GM12864 (cell line): ENCODE results near the gene MIER2.
"Not testable (repeated sequence)": the region's sequence is repeated elsewhere in the genome, so short reads cannot be mapped to it uniquely, and the experiment has no call there.

Source experiments
- DNase-seq: peaks from one replicate; pipeline ENCODE4 v3.0.0-alpha.2; 2011; ENCODE audit warnings: low read depth
- H3K4me3 ChIP-seq: 2 replicates; pipeline ENCODE4 v1.5.1; 2011; ENCODE audit warnings: mild to moderate bottlenecking, low read depth, low read length, control low read depth
- TF ChIP-seq, protein P1 (sequence below): IDR thresholded peaks from 2 replicates; pipeline ENCODE4 v1.5.1; 2011; ENCODE audit warnings: low read depth, mild to moderate bottlenecking, moderate library complexity, low read length, control low read depth, inconsistent platforms; ENCODE audit errors: missing control alignments

MIER2 gene

DNA sequence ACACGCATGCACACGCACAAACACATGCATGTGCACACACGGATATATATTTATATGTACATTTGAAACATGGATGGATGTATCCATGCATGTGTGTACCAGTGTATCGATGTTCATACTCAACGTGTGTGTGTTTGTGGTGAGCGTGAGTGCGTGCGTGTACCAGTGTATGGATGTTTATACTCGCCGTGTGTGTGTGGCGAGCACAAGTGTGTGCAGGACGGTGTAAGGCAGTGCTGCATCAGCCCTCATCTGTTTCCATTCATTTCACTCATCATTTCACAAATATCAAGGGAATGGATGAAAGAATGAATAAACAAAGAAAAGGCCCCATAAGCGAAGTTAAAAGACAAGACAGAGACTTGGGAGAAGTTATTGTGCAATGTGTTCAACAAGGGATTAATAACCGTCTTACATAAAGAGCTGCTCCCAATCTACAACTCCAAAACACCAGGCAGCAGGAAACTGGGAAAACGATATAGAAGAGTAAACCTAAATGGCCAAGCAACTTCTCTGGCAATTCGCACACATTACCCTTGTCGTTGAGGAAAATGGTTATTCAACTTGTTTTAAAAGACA, 21.7 kb upstream of the MIER2 start:
- DNase-seq: no peak
- no peak overlapping the region for H3K4me3 ChIP-seq
- TF ChIP-seq, protein P1, sequence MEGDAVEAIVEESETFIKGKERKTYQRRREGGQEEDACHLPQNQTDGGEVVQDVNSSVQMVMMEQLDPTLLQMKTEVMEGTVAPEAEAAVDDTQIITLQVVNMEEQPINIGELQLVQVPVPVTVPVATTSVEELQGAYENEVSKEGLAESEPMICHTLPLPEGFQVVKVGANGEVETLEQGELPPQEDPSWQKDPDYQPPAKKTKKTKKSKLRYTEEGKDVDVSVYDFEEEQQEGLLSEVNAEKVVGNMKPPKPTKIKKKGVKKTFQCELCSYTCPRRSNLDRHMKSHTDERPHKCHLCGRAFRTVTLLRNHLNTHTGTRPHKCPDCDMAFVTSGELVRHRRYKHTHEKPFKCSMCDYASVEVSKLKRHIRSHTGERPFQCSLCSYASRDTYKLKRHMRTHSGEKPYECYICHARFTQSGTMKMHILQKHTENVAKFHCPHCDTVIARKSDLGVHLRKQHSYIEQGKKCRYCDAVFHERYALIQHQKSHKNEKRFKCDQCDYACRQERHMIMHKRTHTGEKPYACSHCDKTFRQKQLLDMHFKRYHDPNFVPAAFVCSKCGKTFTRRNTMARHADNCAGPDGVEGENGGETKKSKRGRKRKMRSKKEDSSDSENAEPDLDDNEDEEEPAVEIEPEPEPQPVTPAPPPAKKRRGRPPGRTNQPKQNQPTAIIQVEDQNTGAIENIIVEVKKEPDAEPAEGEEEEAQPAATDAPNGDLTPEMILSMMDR: no peak

- no peak overlapping the region for H3K4me3 ChIP-seq
- TF ChIP-seq, protein P1: no peak
- no peak for DNase-seq
These were observed 20.1 kb upstream of the MIER2 start for GRCh38 chr19:364496-365287.

DNA sequence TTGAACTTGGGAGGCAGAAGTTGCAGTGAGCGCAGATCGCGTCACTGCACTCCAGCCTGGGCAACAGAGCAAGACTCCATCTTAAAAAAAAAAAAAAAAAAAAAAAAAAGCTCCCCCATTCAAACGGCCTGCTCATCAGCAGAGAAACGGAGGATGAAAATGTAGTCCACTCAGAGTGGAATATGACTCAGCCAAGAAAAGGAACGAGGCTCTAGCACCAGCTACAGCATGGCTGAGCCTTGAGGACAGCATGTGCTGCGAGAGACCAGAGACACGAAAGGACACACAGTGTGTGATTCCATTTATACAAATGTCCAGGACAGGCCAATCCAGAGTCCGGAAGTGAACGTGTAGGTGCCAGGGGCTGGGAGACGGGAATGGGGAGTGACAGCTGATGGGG, 18.1 kb upstream of the MIER2 start:
- H3K4me3 ChIP-seq: no peak overlapping the region
- TF ChIP-seq, protein P1: no peak
- no peak for DNase-seq

GRCh38 chr19:362154-362553, 17.6 kb upstream of the MIER2 start:
- TF ChIP-seq, protein P1: no peak
- no peak for DNase-seq
- H3K4me3 ChIP-seq: no peak overlapping the region

GRCh38 chr19:359653-359925, 15.0 kb upstream of the MIER2 start:
- TF ChIP-seq, protein P1: no peak
- no peak overlapping the region for H3K4me3 ChIP-seq
- no peak for DNase-seq

DNA sequence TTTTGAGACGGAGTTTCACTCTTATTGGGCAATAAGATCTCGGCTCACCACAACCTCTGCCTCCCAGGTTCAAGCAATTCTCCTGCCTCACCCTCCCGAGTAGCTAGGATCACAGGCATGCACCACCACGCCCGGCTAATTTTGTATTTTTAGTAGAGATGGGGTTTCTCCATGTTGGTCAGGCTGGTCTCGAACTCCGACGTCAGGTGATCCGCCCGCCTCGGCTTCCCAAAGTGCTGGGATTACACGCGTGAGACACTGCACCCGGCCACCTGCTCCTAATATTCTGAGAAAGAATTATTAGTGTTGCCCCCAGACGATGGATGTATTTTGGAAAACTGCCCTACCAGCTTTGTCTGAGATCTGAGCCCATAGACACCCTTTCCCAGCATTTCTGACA, 10.9 kb upstream of the MIER2 start:
- DNase-seq, H3K4me3 ChIP-seq: not testable (repeated sequence)

GRCh38 chr19:355134-355533, 10.5 kb upstream of the MIER2 start:
- DNase-seq: no peak
- no peak overlapping the region for H3K4me3 ChIP-seq
- TF ChIP-seq, protein P1: no peak
